ENCODE results near the gene HAO1. TPM values are rescaled to one million over a fixed set of nuclear protein-coding genes. Genes with fewer than 3 reads are reported as not detected.

HAO1 gene
- total and polyA plus RNA-seq, 2 of the 13 experiments (the other 11 are each of a cell fraction or from before 2014, with no cell fraction given) = 0.03 TPM; not detected in 1

DNA sequence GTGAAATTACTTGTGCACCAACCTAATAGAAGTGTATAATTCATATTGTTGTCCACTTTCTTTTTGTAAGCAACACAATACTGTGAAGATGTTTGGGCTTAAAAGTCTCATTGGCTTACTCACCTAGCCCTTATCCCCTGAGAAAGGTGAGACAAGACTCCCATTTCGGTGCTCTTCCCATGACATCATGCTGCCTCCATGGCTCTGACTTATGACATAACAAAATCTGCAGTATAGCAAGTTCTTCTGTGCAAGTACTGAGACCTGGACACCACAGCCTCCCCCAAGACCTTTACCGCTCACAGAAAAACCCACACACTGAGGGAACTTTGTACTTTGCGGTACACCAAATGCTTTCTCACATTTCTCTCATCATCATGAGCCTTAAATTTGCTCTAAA is 50.5 kb downstream of the HAO1 start:
- ATAC-seq (no peak), DNase-seq (ENCODE audit: low spot score) (no peak), FAIRE-seq (no peak)
- Histone ChIP-seq H3K4me3 (replicated peaks in 1 of 3; ENCODE audit: insufficient read depth in 1 of 3, low read depth in 2 of 3, low read length in 3 of 3) (no peak overlapping the region), H3K4me1 (ENCODE audit: insufficient read depth, low read length) (no peaks in the 10 kb centered on the region), H3K27me3 (ENCODE audit: control insufficient read depth in 1 of 2, insufficient read depth in 2 of 2, low read length in 2 of 2) (no peaks in the 10 kb centered on the region), H3K9ac (ENCODE audit: insufficient read depth, low read depth, low read length) (no peak overlapping the region), H2AFZ (ENCODE audit: low read length) (no peak overlapping the region), H3K4me2 (ENCODE audit: low read depth, low read length) (no peak overlapping the region), H4K20me1 (ENCODE audit: insufficient read depth, low read length) (no peaks in the 10 kb centered on the region), H3K79me2 (ENCODE audit: insufficient read depth, low read length) (no peaks in the 10 kb centered on the region), H3K9me3 (ENCODE audit: low read length) (no peaks in the 10 kb centered on the region), H3K27ac (ENCODE audit: extremely low read length, insufficient read depth, low read length) (no peak overlapping the region), H3K36me3 (replicated peaks in 1 of 2; ENCODE audit: control insufficient read depth in 1 of 2, insufficient read depth in 2 of 2, low read length in 2 of 2) (no peaks in the 10 kb centered on the region)
- POLR2A ChIA-PET = no interaction called here
- BruUV-seq (replicated peaks) = no TSS peak
- no peak for TF ChIP-seq NCOA1 (CRISPR knock-in tag; IDR thresholded peaks at IDR 0.05)
- TF ChIP-seq ATF7 (IDR thresholded peaks at IDR 0.05) = peak; percentile 71; the same call in 1 of the 2 replicates
- no peak for TF ChIP-seq ATF7 (CRISPR knock-in tag; IDR thresholded peaks at IDR 0.05)
- peak; percentile 65; the same call in 1 of the 2 replicates for TF ChIP-seq CREB1 (IDR thresholded peaks at IDR 0.05)
- TF ChIP-seq CREB1 (CRISPR knock-in tag; IDR thresholded peaks at IDR 0.05) = no peak
- in situ Hi-C loops (cut with HindIII; ENCODE audit: extremely low pct_ligation_motif_present, low pct_unique_long_range_greater_than_20kb) (no loop called here), intact Hi-C loops (cut with micrococcal nuclease; ENCODE audit: unreplicated experiment) (loop anchor here (5.0 kb wide), 1 partner anchor 1402 kb away; no protein-coding TSS in a partner anchor)
- WGBS (ENCODE audit: low lambda C conversion rate) = 52% methylated on average over 3 of the region's 3 CpGs
- CTCF ChIA-PET (ENCODE audit: low intra/inter-chr PET ratio, low total read pairs) = no interaction called here

DNA sequence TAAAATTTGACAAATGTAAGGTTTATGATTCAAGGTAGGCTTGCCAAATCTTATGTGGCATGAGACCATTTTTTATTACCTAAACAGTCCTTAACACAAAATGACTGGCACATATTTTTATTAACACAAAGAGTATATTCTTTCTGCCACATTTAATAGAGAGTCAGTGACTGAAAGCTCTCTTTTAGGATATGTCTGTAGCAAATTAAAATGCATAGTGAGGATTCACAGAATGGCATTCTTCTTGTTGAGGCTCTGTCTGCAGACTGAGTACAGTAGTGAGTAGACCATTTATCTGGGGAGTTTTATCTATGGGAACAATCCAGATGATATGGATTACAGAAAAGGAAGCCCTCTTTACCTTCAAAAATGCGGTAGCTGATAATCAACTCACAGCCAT is 56.5 kb downstream of the HAO1 start:
- WGBS (ENCODE audit: low lambda C conversion rate) = 27% methylated on average over 1 of the region's 1 CpG
- TF ChIP-seq TARDBP (CRISPR knock-in tag; IDR thresholded peaks at IDR 0.05) (no peak), ZNF501 (CRISPR knock-in tag; IDR thresholded peaks at IDR 0.05) (no peak), POLR2A (IDR thresholded peaks at IDR 0.05; ENCODE audit: insufficient read depth in 1 of 2, low read depth in 2 of 2, low read length in 2 of 2) (no peak), ZNF101 (CRISPR knock-in tag; IDR thresholded peaks at IDR 0.05; ENCODE audit: borderline replicate concordance, low read depth) (no peak), KLF6 (CRISPR knock-in tag; IDR thresholded peaks at IDR 0.05) (no peak), FOXM1 (CRISPR knock-in tag; IDR thresholded peaks at IDR 0.05) (no peak), POLR2AphosphoS2 (IDR thresholded peaks at IDR 0.05; ENCODE audit: low read depth, low read length) (no peak), JUN (CRISPR knock-in tag; IDR thresholded peaks at IDR 0.05) (no peak), ZNF136 (CRISPR knock-in tag; IDR thresholded peaks at IDR 0.05; ENCODE audit: low read depth) (no peak), MAZ (IDR thresholded peaks at IDR 0.05; ENCODE audit: borderline replicate concordance, low read depth, low read length) (no peak), MAZ (CRISPR knock-in tag; IDR thresholded peaks at IDR 0.05; ENCODE audit: low read depth) (no peak), POLR2AphosphoS5 (IDR thresholded peaks at IDR 0.05; ENCODE audit: low read depth, low read length) (no peak), ZBTB8A (CRISPR knock-in tag; IDR thresholded peaks at IDR 0.05; ENCODE audit: borderline replicate concordance, low read depth) (no peak), ZNF382 (CRISPR knock-in tag; IDR thresholded peaks at IDR 0.05; ENCODE audit: borderline replicate concordance) (no peak), HMGA1 (CRISPR knock-in tag; conservative IDR thresholded peaks at IDR 0.05) (no peak)
- TF ChIP-seq, protein P1, sequence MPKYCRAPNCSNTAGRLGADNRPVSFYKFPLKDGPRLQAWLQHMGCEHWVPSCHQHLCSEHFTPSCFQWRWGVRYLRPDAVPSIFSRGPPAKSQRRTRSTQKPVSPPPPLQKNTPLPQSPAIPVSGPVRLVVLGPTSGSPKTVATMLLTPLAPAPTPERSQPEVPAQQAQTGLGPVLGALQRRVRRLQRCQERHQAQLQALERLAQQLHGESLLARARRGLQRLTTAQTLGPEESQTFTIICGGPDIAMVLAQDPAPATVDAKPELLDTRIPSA (CRISPR knock-in tag; IDR thresholded peaks at IDR 0.05; ENCODE audit: borderline replicate concordance) = no peak

More for the DNA sequence above, 56.5 kb downstream of the HAO1 start:
- no peak overlapping the region for H2AFZ ChIP-seq (ENCODE audit: low read length)
- POLR2A ChIA-PET = no interaction called here
- no peaks in the 10 kb centered on the region for H4K20me1 ChIP-seq (ENCODE audit: insufficient read depth, low read length)
- BruUV-seq (replicated peaks) = no TSS peak
- H3K4me1 ChIP-seq (ENCODE audit: insufficient read depth, low read length) = peaks cover 20% of the 10 kb centered on the region
- DNase-seq (ENCODE audit: low spot score) = no peak
- no peaks in the 10 kb centered on the region for H3K27me3 ChIP-seq (ENCODE audit: control insufficient read depth in 1 of 2, insufficient read depth in 2 of 2, low read length in 2 of 2)
- intact Hi-C loops (cut with micrococcal nuclease; ENCODE audit: unreplicated experiment) = no loop called here
- H3K27ac ChIP-seq (ENCODE audit: extremely low read length, insufficient read depth, low read length) = no peak overlapping the region
- no peaks in the 10 kb centered on the region for H3K36me3 ChIP-seq (replicated peaks in 1 of 2; ENCODE audit: control insufficient read depth in 1 of 2, insufficient read depth in 2 of 2, low read length in 2 of 2)
- H3K9ac ChIP-seq (ENCODE audit: insufficient read depth, low read depth, low read length) = no peak overlapping the region
- no peak overlapping the region for H3K4me3 ChIP-seq (replicated peaks in 1 of 3; ENCODE audit: insufficient read depth in 1 of 3, low read depth in 2 of 3, low read length in 3 of 3)
- H3K4me2 ChIP-seq (ENCODE audit: low read depth, low read length) = no peak overlapping the region
- ATAC-seq = no peak
- CTCF ChIA-PET (ENCODE audit: low intra/inter-chr PET ratio, low total read pairs) = no interaction called here
- no peaks in the 10 kb centered on the region for H3K9me3 ChIP-seq (ENCODE audit: low read length)
- no peak for FAIRE-seq
- in situ Hi-C loops (cut with HindIII; ENCODE audit: extremely low pct_ligation_motif_present, low pct_unique_long_range_greater_than_20kb) = no loop called here
- no peaks in the 10 kb centered on the region for H3K79me2 ChIP-seq (ENCODE audit: insufficient read depth, low read length)
